Activated CD4-positive, alpha-beta T cell treated with anti-CD3 and anti-CD28 coated beads, Interleukin-2, Interleukin-4, amounts not matched to agents 100 ng/mL and 50 ng/mL, durations not matched to agents 16 hours and 8 hours (primary cell): ENCODE measurements around the gene MFSD6.

Experiments
- DNase-seq: peaks from one replicate; pipeline ENCODE4 v3.0.0-alpha.2; 2020; ENCODE audit warnings: low spot score

MFSD6 gene

DNA sequence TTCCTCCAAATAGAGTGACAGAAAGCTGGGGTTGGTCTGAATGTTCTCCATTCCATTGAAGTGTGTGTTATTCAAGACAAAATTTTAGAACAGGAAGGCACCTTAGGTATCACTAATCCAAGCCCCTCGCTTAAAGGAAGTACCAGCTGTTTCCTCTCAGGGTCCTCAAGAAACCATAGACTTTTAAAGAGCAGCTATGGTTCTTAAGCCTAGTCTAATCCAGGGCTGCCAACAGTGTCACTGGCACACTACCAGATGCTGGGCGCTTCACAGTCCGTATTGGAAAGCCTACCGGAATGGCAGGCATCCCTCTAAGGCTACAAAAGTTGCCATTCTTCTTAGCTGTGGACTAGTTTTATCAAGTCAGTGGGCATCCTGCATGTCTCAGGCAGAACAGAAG is 124.4 kb downstream of the MFSD6 start:
- no peak for DNase-seq

DNA sequence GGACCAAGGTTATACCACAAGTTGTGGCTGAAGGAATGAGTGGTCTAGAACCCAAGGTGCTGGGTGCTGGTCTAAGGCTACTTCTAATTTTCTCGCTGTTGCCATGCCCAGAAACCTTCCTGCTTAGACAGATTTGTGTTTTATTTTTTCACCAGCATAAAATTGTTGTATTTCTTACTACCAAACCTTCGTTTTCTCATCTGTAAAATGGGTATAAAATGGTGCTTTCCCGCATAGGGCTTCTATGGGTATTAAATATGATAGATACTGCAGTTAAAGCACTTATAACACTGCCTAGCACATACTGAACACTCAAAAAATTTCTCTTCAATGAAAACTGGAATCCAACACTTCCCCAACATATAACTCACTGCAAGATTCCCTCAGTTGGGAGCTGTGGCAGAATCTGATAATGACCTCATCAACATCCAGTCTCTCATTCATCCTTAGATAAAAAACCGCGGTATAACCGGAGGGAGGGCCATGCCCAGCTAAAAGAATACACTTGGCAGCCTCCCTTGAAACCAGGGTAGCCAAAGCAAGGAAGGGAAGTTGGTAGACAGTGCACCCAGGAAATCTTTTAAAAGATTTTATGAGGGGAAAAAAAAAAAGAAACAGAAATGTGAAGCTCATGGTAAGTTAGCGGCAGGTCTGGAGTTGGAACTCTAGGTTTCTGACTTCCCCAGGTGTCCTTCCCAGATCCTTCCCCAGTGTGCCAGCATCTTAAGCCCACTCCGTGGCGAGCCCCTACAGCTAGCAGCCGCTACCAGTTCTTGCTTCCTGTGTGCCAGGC is 125.2 kb downstream of the MFSD6 start:
- DNase-seq, result peak; percentile 21

DNA sequence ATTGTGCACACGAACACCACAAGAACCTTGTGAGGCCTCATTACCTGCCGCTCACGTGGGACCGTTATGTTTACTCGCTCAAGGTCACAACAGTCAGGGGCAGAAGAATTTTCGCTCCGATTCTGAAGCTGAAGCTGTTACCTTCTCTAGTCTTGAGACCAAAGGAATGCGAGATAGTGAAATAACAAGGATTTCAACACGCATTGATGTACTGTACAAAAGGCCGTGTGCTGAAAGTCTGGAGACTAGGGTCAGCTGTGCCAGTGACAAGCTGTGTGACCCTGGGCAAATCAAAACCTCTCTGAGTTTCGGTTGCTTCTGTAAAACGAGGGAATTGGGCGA is 125.8 kb downstream of the MFSD6 start:
- peak; percentile 58 for DNase-seq

DNA sequence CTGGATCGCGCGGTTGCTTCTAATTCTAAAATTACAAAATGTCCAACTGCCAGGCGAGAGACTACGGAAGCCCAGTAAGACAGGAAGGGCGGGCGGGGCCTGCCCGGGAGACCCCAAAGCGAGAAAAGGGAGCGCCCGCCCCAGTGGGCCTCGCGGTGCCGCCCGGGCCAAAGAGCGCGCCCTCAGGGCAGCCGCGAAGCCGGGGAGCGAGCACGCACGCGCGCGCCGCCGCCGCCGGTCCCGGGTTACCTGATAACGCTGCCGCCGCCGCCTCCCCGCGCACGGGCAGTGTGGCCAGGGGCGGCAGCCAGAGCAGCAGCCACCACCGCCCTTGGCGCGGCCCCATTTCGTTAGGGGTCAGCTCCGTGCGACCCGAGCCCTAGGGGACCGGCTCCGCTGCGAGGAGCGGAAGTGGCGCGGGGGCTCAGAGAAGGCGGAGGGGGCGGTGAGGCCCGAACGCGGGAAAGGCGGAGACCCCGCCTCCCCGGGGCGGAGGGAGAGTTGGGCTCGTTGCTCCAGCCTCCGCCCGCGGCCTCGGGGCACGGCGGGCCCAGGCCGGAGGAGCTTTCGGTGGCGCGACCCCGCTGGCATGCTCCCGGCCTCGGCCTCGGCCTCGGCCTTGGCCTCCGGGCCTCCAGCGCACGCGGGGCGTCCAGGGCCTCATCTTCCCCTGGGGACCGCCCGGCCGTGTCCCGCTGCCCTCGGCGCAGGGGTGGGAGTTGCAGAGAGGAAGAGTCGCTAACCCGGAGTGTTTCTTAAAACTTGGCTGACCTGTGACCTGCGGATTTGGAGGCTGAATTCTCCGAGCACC is 126.4 kb downstream of the MFSD6 start, which contains the start of gene NEMP2:
TSS of gene NEMP2 (minus strand) at position 413 of the 811 bp plus-strand sequence. CDS start at position 346, 67 bp downstream.
- DNase-seq, result peak; percentile 85

DNA sequence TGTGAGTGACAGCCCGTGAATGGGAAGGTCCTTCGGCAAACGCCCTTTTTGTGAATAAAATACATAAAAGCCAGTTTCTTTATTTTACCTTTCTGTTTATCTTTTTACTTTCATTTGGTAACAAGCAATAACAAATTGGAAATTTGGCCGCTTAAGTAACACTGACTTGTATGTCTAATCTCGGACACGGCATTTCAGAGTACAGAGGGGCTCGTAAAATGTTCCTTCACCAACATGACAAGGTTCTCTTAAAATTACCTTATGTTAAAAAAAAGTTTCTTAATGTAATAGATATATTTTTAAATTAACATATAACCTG is 126.9 kb downstream of the MFSD6 start:
- DNase-seq, result no peak

DNA sequence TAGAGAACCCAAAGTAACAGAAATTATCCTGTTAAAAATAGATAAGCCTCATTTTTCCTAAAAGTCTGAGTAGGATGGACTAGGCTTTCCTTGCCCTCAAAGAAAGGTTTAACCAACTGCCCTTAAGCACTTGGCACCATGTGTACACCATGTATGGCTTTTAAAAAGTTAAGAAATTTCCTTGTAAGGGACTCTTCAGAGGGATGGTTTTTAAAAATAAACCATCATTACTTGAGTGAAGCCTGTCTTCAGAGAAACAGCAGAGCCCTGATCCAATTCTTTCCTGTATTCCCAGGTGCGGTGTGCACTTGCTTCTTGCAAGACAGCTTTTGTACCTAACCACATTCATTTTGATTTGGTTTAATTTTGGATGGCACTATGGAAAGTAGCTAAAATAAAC is 127.4 kb downstream of the MFSD6 start:
- no peak for DNase-seq

DNA sequence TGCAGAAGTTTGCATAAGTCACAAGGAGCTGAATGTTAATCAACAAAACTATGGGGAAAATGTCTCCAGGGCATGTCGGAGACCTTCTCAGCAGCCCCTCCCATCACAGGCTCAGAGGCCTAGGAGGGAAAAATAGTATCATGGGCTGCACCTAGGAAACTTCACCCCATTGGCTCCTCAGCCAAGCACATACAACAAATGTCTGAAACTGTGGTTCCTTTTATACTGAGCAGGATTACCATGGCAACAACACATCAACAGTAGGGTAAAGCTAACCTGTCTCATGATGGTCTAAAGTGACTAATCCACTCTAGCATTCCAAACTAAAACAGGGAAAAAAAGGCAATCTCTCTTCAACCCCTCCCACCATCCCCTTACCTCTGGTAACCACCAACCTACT is 129.6 kb downstream of the MFSD6 start:
- no peak for DNase-seq

DNA sequence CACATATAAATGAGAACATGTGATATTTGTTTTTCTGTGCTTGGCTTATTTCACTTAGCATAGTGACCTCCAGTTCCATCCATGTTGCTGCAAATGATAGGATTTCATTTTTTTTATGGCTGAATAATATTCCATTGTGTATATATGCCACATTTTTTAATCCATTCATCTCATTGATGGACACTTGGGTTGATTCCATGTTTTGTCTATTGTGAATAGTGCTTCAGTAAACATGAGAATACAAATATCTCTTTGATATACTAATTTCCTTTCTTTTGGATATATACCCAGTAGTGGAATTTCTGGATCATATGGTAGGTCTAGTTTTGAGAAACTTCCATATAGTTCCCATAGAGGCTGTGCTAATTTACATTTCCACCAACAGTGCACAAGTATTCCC is 130.0 kb downstream of the MFSD6 start:
- DNase-seq, result no peak

DNA sequence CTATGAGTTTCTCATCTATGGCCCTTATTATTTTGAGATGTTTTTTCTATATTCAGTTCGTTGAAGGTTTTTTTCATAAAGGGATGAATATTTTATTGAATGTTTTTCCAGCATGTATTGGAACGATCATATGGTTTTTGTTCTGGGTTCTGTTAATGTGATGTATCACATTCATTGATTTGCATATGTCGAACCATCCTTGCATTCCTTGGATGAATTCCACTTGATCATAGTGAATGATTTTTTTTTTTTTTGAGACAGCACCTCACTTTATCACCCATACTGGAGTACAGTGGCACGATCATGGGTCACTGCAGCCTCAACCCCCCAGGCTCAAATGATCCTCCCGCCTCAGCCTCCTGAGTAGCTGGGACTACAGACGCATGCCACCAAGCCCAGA is 131.9 kb downstream of the MFSD6 start:
- no peak for DNase-seq

DNA sequence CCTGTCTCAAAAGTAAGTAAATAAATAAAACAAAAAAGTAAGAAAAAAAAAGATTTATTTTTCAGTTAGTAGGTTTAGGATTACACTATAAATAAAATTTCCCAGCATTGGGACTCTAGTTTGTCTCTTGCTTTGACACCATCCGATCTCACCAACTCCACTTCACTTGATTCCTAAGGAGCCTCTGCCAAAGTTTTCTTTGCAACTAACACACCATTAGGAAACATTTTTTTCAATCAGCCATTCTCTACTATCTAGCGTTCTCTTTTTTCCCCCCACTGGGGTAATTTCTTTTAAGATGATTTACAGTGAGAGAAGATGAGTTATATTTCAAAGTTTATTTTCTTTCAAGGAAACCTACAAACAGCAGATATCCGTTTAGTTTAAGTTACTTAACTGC is 136.9 kb downstream of the MFSD6 start:
- no peak for DNase-seq

DNA sequence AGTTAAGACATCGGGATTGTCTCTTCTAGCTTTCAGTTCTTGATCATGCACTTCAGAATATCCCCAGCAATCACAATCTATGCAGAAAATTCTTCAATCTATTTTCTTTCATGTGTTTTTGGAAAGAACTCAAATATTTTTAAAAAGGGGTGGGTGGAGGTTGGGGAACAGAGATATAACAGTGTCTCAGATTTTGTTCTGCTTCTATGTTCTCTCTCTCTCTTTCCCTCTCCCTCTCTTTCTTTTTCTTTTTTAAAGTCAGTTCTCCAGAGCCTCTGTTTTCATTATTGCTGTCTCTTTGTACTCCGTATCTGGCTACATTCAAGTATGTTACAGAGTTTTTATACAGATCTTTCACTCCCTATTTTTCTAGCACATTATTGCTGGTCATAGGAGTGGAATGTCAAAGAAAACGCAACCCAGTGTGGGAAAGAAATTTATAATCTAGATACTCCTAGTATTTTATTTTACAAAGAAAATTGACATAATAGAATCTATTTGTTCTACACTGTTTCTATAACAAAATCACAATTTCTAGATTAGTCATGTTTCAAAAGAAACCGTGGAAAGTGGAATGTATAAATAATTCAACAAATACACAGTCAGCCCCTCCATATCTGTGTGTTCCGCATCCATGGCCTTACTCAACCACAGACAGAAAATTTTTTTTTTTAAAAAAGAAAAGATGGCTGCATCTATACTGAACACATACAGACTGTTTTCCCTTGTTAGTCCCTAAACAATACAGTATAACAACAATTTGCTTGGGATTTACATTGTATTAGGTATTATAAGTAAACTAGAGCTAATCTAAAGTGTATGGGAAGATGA is 137.6 kb downstream of the MFSD6 start:
- no peak for DNase-seq

DNA sequence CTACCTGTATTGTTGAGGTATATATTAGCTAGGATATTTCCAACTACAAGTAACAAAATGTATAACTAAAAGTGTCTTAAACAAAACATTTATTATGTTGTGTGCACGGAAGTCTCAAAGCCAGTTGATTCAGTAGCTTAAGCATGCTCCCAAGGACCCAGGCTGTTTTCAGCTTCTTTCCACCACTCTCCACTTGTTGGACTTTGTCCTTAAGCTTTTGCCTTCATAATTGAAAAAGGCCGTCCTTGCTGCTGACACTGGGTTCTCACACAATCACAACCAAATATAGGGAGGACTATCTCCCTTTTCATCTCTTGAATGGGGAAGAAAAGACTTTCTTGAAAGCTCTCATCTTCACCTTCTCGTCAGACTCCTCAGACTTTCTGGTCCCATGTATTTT is 138.6 kb downstream of the MFSD6 start:
- DNase-seq, result no peak

DNA sequence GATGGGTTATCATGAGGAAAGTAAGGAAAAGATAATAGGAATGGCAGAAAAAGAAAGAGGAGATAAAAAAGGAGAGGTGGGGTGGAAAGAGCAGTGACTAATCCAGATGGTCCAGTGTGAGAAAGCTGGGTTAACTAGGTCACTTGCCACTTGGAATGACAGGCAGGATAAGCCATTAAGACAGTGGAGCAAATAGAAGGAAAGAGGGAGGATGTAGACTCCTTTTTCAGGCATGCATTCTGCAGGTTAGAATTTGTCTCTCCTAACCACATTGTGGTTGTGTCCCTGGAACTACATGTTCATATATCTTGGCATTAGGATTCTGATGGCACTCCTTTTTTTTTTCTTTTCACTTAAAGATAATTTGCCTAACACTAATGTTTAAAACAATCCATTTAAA is 139.7 kb downstream of the MFSD6 start:
- no peak for DNase-seq

DNA sequence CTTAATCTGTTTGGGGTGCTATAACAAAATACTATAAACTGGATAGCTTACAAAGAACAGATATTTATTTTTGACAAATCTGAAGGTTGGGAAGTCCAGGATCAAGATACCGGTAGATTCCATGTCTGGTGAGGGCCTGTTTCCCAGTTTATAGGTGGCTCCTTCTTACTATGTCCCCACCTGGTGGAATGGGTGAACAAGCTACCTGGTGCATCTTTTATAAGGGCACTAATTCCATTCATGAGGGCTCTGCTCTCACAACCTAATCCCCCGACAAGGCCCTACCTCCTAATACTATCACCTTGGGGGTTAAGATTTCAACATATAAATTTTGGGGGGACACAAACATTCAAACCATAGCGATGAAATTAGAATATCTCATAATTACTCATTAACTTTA is 142.0 kb downstream of the MFSD6 start:
- no peak for DNase-seq
